HCT116 (cell line): ENCODE measurements around the gene PRCC.

Source experiments
- EZH2 ChIP-seq: fragments of 200-600 bp; sonication (generic); IDR thresholded peaks from 2 replicates; pipeline ENCODE4 v1.6.1; 2017; ENCODE audit warnings: antibody characterized with exemption, mixed run types
- POLR2A ChIP-seq: IDR thresholded peaks from 2 replicates; pipeline ENCODE4 v1.7.0; 2011; ENCODE audit warnings: borderline replicate concordance; ENCODE audit not compliant: insufficient read depth, insufficient read length; ENCODE audit errors: extremely low read depth

GRCh38 chr1:156744344-156744743 lies 23.0 kb upstream of the PRCC start:
- no peak for TF ChIP-seq EZH2
- no peak for TF ChIP-seq POLR2A
